Stimulated activated CD4-positive, alpha-beta T cell treated with anti-CD3 and anti-CD28 coated beads, TNF-alpha, amount 100 ng/mL, for 24 hours (primary cell): ENCODE results near the gene PLEKHG7.
"Not testable (repeated sequence)": the region's sequence is repeated elsewhere in the genome, so short reads cannot be mapped to it uniquely, and the experiment has no call there.

Experiments used
- DNase-seq, 3 experiments: peaks; one replicate each; pipeline ENCODE4 v3.0.0-alpha.2; 2020; ENCODE audit warnings: low read depth in 3 of 3

PLEKHG7 gene

GRCh38 chr12:92747151-92747550 lies 44.4 kb downstream of the PLEKHG7 start:
- DNase-seq: no peak

- not testable (repeated sequence) for DNase-seq
These were observed 46.9 kb downstream of the PLEKHG7 start for GRCh38 chr12:92749691-92750090.

DNA sequence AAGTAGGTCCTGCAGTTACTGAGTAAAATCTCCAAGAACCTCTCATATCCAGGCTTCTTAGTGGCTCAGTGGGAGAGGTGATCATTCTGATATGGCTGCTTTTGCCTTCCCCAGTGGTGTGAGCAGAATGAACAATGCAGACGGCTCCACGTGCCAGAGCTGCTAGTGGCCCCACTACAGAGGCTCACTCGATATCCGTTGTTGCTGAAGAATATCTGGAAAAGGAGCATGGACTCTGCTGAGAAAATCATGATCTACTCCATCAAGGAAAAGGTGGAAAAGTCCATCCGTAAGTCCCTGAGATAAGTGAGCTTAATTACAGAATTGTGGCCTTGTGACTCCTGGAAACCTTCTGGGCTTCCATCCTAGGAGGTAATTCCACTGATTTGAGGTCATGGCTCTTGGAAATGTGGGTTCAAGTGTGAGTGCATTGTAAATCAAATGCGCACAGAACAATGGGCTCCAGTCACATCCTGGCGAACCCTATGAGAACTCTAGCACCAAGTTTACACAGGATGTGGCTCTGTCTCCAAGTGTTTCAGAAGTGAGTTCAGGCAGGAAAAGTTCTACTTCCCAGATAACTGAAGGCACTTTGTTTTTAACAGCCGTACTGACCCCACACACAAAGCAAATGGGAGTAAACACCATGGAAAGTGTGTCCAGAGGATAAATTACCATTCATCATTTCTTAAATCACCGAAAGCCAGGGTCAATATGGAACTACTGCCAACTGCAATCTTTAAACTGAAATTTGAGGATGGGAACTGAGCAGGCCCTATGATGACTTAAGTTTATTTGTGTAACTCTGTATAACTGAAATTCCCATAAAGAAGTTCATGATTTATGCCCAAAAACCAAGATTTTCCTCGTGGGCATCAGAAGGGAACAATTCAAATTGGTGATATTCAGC lies 51.4 kb downstream of the PLEKHG7 start:
- DNase-seq: no peak

DNA sequence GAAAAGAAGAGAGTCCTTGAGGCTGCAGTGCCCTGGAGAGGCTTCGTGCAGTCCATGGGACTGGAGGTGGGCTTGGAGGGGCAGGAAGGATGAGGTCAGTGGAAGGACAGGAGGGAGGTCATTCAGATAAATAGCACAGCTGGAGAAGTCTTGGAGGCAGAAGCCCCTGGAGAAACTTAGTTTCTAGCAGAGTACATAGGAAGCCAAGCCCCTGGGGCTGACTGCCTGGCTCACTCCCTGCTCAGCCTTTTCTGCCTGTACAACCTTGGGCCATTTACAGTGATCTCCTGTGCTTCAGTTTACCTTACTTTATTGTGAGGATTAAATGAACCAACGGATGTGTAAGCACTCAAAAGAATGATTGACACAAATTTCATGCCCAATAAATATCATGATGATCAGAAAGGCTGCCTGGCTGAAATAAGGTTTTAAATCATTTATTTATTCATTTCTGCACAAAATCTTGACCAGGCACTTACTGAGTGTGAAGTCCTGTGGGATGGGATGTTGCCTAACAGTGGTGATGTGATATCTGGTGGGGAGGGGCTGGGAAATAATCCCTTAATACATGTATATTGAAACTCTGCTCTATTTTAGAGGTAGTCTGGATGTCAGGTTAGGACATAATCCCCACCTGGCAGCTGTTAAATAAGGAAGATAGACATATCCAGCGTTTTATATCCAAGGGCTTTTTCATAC lies 54.3 kb downstream of the PLEKHG7 start:
- DNase-seq: no peak

GRCh38 chr12:92757597-92758121 lies 54.9 kb downstream of the PLEKHG7 start:
- DNase-seq: no peak

- DNase-seq: no peak
These were observed 57.0 kb downstream of the PLEKHG7 start for GRCh38 chr12:92759634-92760268.

DNA sequence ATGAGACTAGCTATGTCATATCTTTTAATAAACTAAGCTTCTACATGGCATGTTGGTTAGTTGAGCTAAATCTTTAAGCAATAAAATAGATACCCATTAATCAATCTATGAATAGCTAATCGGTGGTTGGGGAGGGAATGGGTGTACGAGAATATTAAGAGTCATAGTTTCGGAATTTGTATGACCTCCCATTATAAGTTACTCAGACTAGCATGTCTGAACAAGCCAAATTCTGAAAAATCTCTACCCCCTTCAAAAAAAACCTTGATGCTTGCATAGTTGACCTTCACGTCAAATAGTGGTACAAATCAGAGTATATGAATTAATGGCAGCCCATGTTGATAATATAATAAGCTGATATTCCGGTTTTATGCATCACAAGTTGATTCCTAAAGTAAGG lies 60.0 kb downstream of the PLEKHG7 start:
- DNase-seq: no peak

- DNase-seq: no peak
These were observed 62.0 kb downstream of the PLEKHG7 start for GRCh38 chr12:92764831-92765230.

DNA sequence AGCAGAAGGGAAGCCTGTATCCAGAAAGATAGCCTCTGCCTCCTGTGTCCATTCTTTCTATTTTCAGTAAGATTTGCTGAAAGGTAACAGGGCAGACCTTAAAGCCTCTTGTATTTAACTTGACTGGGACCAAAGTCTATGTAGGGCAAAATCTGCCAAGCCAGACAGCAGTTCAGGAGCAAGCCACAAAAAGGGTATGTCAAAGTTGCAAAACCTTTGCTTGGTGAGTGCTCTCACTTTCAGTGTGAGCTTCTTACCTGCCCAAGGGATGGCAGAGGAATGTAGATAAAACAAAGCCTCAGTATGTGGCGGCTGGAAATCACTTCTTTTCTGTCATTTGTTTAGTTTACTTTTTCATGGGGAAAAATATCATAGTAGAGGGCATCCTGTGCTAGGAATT lies 63.1 kb downstream of the PLEKHG7 start:
- no peak for DNase-seq

DNA sequence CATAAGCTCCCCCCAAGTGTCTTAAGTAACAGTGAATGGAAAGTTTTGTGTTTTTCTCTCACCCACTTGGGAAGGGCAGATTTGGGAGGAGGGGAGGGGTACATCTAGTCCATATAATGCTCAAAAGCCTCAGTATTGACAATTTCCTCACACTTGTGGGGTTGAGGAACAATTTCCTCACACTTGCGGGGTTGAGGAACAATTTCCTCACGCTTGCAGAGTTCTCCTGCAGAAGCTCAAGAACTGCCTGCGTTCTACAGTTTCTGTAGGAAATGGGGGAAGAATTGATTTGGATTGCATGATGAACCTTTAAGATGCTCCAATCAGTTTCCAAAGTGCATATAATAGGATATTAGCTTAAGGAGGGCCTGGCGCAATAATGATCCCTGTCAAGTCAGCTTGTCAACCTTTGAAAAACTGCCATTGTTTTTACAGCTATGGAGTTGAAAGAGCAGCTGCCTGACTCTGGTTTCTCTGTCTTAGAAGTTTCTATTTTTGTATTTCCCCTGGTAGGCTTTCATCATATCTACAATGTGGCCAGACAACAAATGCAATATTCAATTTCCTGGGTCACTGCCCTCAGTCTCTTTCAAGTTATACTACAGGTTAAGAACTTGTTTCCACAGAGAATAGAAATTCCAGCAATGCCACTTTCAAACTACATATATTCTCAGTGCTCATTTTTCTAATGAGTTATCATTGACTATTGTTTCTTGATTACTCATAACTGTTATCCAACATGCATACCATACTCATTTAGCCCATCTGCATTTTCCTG lies 66.5 kb downstream of the PLEKHG7 start:
- DNase-seq: no peak

DNA sequence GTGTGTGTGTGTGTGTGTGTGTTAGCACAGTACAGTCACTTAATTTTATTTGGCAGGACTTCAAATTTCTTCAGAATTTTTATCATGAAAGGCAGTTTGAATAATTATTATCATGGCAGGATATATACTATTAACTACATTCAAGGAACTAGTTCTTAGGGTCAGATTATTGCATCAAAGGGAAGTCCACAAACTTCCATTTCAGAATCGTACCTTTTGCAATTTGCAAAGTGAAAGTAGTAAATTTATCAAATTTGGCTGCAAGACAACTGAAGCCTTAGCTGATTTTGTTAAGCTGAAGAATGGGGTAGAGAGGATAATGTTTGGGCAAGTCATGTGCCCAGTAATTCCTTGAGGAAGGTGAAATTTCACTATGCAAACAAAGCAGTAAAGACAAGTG lies 68.2 kb downstream of the PLEKHG7 start:
- DNase-seq: no peak

- DNase-seq: no peak
These were observed 72.6 kb downstream of the PLEKHG7 start for GRCh38 chr12:92775416-92775815.

DNA sequence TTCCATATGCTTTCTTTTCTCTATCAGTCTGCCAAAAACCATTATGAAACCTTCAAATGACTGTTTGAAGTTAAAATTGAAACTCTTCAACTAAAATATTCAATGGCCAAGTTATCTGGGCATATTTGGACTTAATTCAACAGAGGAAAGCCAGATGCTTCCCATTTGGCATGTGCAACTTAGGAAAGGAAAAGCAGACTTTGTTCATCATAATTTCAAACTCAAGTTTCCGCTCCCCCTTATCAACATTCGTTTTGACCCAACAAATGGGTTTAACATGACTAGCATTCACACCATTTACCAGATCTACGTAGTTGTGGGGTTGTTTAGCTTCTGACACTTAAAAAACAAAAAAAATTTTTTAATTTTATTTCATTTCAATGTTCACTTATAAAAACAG lies 75.7 kb downstream of the PLEKHG7 start:
- DNase-seq: no peak

GRCh38 chr12:92779902-92780301 lies 77.1 kb downstream of the PLEKHG7 start:
- DNase-seq: no peak

GRCh38 chr12:92784356-92784755 lies 81.6 kb downstream of the PLEKHG7 start:
- DNase-seq: no peak

DNA sequence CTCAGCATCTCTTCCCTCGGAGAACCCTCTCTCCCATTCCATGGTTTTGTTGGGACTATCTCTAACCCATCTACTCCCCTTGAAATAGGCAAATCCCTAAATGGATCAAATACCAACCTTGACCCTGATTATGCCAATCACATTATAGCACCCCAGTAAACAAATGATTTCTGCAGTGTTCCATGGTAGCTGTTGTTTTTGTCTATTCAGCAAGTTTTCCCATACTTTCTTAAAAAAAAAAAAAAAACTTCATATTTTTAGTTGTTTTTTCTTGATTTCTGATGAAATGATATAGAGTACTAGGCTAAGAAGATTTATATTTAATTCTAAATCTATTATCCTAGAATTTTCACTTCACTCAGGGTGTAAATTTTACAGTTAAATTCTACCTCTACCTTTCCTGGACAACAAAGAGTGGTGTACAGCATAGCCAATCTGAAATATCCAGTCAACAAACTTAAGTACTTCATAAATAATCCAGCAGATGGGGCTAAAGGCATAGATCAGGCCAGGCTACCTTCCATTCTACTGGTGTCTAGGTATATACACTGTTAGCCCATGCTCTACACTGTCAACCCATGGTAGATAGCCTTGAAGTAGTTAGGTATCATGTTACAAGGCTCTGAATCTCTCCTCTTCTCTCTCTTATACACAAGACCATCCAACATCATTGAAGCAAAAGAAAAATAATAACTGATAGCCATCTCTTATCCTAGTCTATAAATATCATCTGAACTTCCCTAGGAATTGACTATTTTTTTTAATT lies 82.2 kb downstream of the PLEKHG7 start:
- no peak for DNase-seq

GRCh38 chr12:92785563-92785950 lies 82.8 kb downstream of the PLEKHG7 start:
- no peak for DNase-seq

DNA sequence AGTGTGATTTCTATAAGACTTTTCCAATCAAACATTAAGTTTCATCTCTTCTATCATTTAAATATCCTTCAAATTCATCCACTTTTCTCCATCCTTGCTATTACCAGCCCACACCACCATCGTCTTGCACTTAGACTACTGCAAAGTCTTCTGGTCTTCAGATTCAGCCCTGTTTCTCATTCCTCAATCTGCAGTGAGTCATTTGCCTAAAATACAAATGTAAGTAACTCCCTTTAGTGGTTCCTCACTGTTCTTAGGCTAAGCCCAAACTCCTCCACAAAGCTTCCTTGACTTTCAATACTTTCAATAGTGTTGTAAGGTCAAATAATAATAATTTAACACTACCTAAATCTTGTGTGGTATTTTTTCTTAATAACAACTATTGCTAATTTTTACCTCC lies 83.3 kb downstream of the PLEKHG7 start:
- no peak for DNase-seq

GRCh38 chr12:92794356-92794755 lies 91.6 kb downstream of the PLEKHG7 start:
- not testable (repeated sequence) for DNase-seq

GRCh38 chr12:92794814-92795213 lies 92.0 kb downstream of the PLEKHG7 start:
- DNase-seq: no peak

GRCh38 chr12:92796650-92797049 lies 93.9 kb downstream of the PLEKHG7 start:
- no peak for DNase-seq
